ENCODE measurements around the gene METTL24. TPM values are rescaled to one million over a fixed set of nuclear protein-coding genes. Genes with fewer than 3 reads are reported as not detected.
A peak's percentile ranks its signal among the peaks of the same experiment; 100 is the strongest.

The METTL24 gene
- total and polyA plus RNA-seq, 2 of the 13 experiments (the other 11 are each of a cell fraction or from before 2014, with no cell fraction given), result not detected

- TF ChIP-seq ZNF34 (CRISPR knock-in tag; IDR thresholded peaks at IDR 0.05; ENCODE audit: borderline replicate concordance) (0 out of 2 replicates have a peak, but pooled peaks have one; percentile 33), ZNF264 (CRISPR knock-in tag; IDR thresholded peaks at IDR 0.05) (no peak), ZNF263 (CRISPR knock-in tag; IDR thresholded peaks at IDR 0.05) (peak; percentile 85), ZMYM4 (CRISPR knock-in tag; IDR thresholded peaks at IDR 0.05) (peak; percentile 40; the same call in 1 of the 2 replicates), ZNF292 (CRISPR knock-in tag; IDR thresholded peaks at IDR 0.05; ENCODE audit: borderline replicate concordance, low read depth) (peak; percentile 75; the same call in 1 of the 2 replicates), SP5 (CRISPR knock-in tag; IDR thresholded peaks at IDR 0.05; ENCODE audit: borderline replicate concordance, low read depth) (peak; percentile 84), ZSCAN29 (CRISPR knock-in tag; conservative IDR thresholded peaks at IDR 0.05) (no peak)
- TF ChIP-seq, protein P1, sequence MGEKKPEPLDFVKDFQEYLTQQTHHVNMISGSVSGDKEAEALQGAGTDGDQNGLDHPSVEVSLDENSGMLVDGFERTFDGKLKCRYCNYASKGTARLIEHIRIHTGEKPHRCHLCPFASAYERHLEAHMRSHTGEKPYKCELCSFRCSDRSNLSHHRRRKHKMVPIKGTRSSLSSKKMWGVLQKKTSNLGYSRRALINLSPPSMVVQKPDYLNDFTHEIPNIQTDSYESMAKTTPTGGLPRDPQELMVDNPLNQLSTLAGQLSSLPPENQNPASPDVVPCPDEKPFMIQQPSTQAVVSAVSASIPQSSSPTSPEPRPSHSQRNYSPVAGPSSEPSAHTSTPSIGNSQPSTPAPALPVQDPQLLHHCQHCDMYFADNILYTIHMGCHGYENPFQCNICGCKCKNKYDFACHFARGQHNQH (CRISPR knock-in tag; IDR thresholded peaks at IDR 0.05), result no peak
- TF ChIP-seq, protein P2, sequence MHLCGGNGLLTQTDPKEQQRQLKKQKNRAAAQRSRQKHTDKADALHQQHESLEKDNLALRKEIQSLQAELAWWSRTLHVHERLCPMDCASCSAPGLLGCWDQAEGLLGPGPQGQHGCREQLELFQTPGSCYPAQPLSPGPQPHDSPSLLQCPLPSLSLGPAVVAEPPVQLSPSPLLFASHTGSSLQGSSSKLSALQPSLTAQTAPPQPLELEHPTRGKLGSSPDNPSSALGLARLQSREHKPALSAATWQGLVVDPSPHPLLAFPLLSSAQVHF (CRISPR knock-in tag; IDR thresholded peaks at IDR 0.05), result no peak
These were observed 20.4 kb upstream of the METTL24 start (continued) for GRCh38 chr6:110378552-110378951.

- DNase-seq (ENCODE audit: low spot score), result no peak
- Histone ChIP-seq H3K36me3 (replicated peaks in 1 of 2; ENCODE audit: control insufficient read depth in 1 of 2, insufficient read depth in 2 of 2, low read length in 2 of 2) (no peaks in the 10 kb centered on the region), H4K20me1 (ENCODE audit: insufficient read depth, low read length) (no peaks in the 10 kb centered on the region), H3K79me2 (ENCODE audit: insufficient read depth, low read length) (no peaks in the 10 kb centered on the region), H3K9ac (ENCODE audit: insufficient read depth, low read depth, low read length) (no peak overlapping the region), H3K4me3 (replicated peaks in 1 of 3; ENCODE audit: insufficient read depth in 1 of 3, low read depth in 2 of 3, low read length in 3 of 3) (no peak overlapping the region), H3K27ac (ENCODE audit: extremely low read length, insufficient read depth, low read length) (no peak overlapping the region), H3K9me3 (ENCODE audit: low read length) (no peaks in the 10 kb centered on the region), H3K27me3 (ENCODE audit: control insufficient read depth in 1 of 2, insufficient read depth in 2 of 2, low read length in 2 of 2) (peaks cover 0 to 12% of the 10 kb centered on the region in 2 experiments; a peak in 2 of 5 replicates), H2AFZ (ENCODE audit: low read length) (no peak overlapping the region), H3K4me2 (ENCODE audit: low read depth, low read length) (no peak overlapping the region), H3K4me1 (ENCODE audit: insufficient read depth, low read length) (no peaks in the 10 kb centered on the region)
- no peak for FAIRE-seq
- 16% methylated on average over 4 of the region's 4 CpGs for WGBS (ENCODE audit: low lambda C conversion rate)
- in situ Hi-C loops (cut with HindIII; ENCODE audit: extremely low pct_ligation_motif_present, low pct_unique_long_range_greater_than_20kb) (no loop called here), intact Hi-C loops (cut with micrococcal nuclease; ENCODE audit: unreplicated experiment) (no loop called here)
- POLR2A ChIA-PET, result no interaction called here
- BruUV-seq (replicated peaks), result no TSS peak
- TF ChIP-seq NCOA1 (CRISPR knock-in tag; IDR thresholded peaks at IDR 0.05) (no peak), MAFK (conservative IDR thresholded peaks at IDR 0.05 in 1 of 2, IDR thresholded peaks at IDR 0.05 in 1 of 2; ENCODE audit: low read length in 2 of 2) (peak in 1 of 2 experiments; percentile 14; a peak in 1 of 4 replicates), HIVEP1 (CRISPR knock-in tag; IDR thresholded peaks at IDR 0.05) (no peak)
- TF ChIP-seq, protein P3, sequence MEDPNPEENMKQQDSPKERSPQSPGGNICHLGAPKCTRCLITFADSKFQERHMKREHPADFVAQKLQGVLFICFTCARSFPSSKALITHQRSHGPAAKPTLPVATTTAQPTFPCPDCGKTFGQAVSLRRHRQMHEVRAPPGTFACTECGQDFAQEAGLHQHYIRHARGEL (CRISPR knock-in tag; IDR thresholded peaks at IDR 0.05), result no peak
- no peak for ATAC-seq
- CTCF ChIA-PET (ENCODE audit: low intra/inter-chr PET ratio, low total read pairs), result no interaction called here
These were observed 10.9 kb upstream of the METTL24 start for GRCh38 chr6:110369066-110369465.

Measured in HepG2 (cell line).